ENCODE data around the gene CALD1.
A peak's percentile ranks its signal among the peaks of the same experiment; 100 is the strongest.

CALD1 gene

GRCh38 chr7:134903073-134903790 is 123.8 kb downstream of the CALD1 start:
- H3K4me3 ChIP-seq (ENCODE audit: low read length) = no peak overlapping the region
- DNase-seq (ENCODE audit: low read depth) = peak; percentile 86
- TF ChIP-seq CTCF (conservative IDR thresholded peaks at IDR 0.05; ENCODE audit: low read length) = no peak

- peak; percentile 94 for DNase-seq (ENCODE audit: low read depth)
- H3K4me3 ChIP-seq (ENCODE audit: low read length) = no peak overlapping the region
- TF ChIP-seq CTCF (conservative IDR thresholded peaks at IDR 0.05; ENCODE audit: low read length) = peak; percentile 50
Measured at GRCh38 chr7:134905375-134905774, 125.9 kb downstream of the CALD1 start.

DNA sequence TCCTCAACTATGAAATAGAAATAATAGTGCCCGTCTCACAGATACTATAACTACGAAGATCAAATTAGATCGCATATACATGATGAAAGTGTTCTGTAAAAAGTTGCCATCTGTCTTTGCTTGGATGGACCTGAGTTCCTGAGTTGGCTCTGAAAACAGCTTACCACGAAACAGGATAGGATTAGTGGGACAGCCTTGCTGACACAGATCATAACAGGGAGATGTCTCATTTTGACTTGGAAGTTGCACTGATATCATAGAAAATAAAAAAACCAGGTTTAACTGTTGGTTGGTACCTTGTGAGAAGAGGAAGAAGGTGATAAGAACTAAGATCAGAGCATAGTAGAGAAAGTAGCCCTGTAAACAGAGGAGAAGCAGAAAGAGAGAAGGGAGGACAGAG is 127.6 kb downstream of the CALD1 start:
- H3K4me3 ChIP-seq (ENCODE audit: low read length) = no peak overlapping the region
- no peak for DNase-seq (ENCODE audit: low read depth)
- no peak for TF ChIP-seq CTCF (conservative IDR thresholded peaks at IDR 0.05; ENCODE audit: low read length)

GRCh38 chr7:134907639-134908038 is 128.2 kb downstream of the CALD1 start:
- peak; percentile 14; the same call in 1 of the 2 replicates for TF ChIP-seq CTCF (conservative IDR thresholded peaks at IDR 0.05; ENCODE audit: low read length)
- peak; percentile 75 for DNase-seq (ENCODE audit: low read depth)
- no peak overlapping the region for H3K4me3 ChIP-seq (ENCODE audit: low read length)

DNA sequence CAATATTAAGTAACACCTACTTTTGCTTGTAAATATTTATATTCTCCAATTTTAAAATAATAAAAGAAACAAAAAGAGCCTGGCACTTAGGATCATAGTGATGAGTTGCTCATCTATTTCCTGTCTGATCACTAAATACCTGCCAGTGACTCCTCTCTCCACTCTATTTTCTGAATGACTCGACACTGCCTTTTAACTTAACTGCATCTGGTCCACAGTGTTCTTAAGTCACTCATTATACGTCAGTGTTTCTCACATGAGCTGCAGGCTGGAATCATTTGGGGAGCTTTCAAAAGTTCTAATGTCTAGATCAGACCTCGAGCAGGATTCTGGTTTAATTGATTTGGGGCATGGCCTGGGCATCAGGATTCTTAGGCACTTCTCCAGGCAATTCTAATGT is 128.9 kb downstream of the CALD1 start:
- peak; percentile 62 for DNase-seq (ENCODE audit: low read depth)
- no peak overlapping the region for H3K4me3 ChIP-seq (ENCODE audit: low read length)
- TF ChIP-seq CTCF (conservative IDR thresholded peaks at IDR 0.05; ENCODE audit: low read length) = no peak

GRCh38 chr7:134910214-134910890 is 130.9 kb downstream of the CALD1 start:
- no peak for DNase-seq (ENCODE audit: low read depth)
- TF ChIP-seq CTCF (conservative IDR thresholded peaks at IDR 0.05; ENCODE audit: low read length) = no peak
- no peak overlapping the region for H3K4me3 ChIP-seq (ENCODE audit: low read length)

DNA sequence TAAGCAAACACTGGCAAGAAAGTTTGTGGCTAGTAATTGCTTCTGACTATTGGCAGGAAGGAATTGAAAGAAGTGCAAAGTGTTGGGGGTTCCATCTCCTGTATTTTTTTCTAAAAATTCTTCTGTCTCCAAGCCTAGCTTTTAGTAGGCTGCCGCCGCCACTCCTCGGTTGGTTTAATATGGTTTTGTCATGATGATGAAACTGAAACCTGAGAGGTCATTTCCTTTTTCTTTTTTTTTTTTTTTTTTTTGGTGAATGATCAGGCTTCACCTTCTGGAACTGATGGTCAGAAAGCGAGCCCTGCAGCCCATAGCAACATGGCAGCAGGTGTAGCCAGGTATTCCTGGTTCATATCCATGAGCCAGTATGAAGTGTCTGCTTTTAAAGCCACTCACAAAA is 131.5 kb downstream of the CALD1 start:
- no peak for TF ChIP-seq CTCF (conservative IDR thresholded peaks at IDR 0.05; ENCODE audit: low read length)
- H3K4me3 ChIP-seq (ENCODE audit: low read length) = no peak overlapping the region
- no peak for DNase-seq (ENCODE audit: low read depth)
